Testis (tissue), 5 donors: ENCODE measurements around the gene PTPRCAP. TPM values are rescaled to one million over a fixed set of nuclear protein-coding genes. Genes with fewer than 3 reads are reported as not detected.
"Not testable (repeated sequence)": the region's sequence is repeated elsewhere in the genome, so short reads cannot be mapped to it uniquely, and the experiment has no call there.

Experiments used
- DNase-seq: peaks from one replicate; pipeline ENCODE4 v3.0.0-alpha.2; 2019
- H3K27ac ChIP-seq, 2 donors: fragments of 200-600 bp; sonication (generic); one replicate each; pipeline ENCODE4 v1.5.1; 2019
- H3K27me3 ChIP-seq: fragments of 200-600 bp; sonication (generic); one replicate; pipeline ENCODE4 v1.5.1; 2019
- H3K36me3 ChIP-seq: fragments of 200-600 bp; sonication (generic); one replicate; pipeline ENCODE4 v1.5.1; 2017; ENCODE audit warnings: low read depth; ENCODE audit errors: missing control alignments
- H3K4me1 ChIP-seq: fragments of 200-600 bp; sonication (generic); one replicate; pipeline ENCODE4 v1.5.1; 2019
- H3K4me3 ChIP-seq, 2 donors: fragments of 200-600 bp; sonication (generic); one replicate each; pipeline ENCODE4 v1.5.1; 2017 to 2019
- H3K9me3 ChIP-seq: fragments of 200-600 bp; sonication (generic); one replicate; pipeline ENCODE4 v1.5.1; 2017
- CTCF ChIP-seq, 3 experiments: fragments of 450-650 bp in 2 of 3; fragments of 200-600 bp in 1 of 3; sonication (generic) in 1 of 3; IDR thresholded peaks; one replicate each; pipeline ENCODE4 v1.5.1; 2016 to 2019; ENCODE audit warnings: antibody characterized with exemption in 3 of 3, mild to moderate bottlenecking in 2 of 3, moderate library complexity in 1 of 3
- POLR2A ChIP-seq: fragments of 450-650 bp; IDR thresholded peaks from one replicate; pipeline ENCODE4 v1.6.1; 2017; ENCODE audit warnings: antibody characterized with exemption, mild to moderate bottlenecking, moderate library complexity
- WGBS, 2 donors: methylation state at CpG; one replicate each; pipeline ENCODE4 v1.1.5; 2018; 5-methylcytosine and 5-hydroxymethylcytosine counted together
- intact Hi-C: fragments of 100-400 bp; cut with DNase I; formaldehyde crosslinking; loops from one replicate; pipeline ENCODE4 v1.15.1; 2023; ENCODE audit warnings: low total_unique reads
- long read RNA-seq, 2 donors: transcript quantifications; one replicate each; lab custom pipeline, GENCODE V29; 2026
- polyA plus RNA-seq: library from polyadenylated mRNA; stranded (reverse); fragments of 350-450 nt; fragmentation: Illumina TruSeq; extraction: RNeasy Lipid Tissue Mini Kit (QIAGEN cat#74804); gene quantifications from one replicate; pipeline ENCODE4 v1.2.3, GENCODE V29; 2014; ENCODE audit warnings: low read depth, low replicate concordance; ENCODE audit not compliant: insufficient read depth
- total RNA-seq, 2 donors: library from RNA; depleted of rRNA; stranded (reverse); fragments of >200 nt; gene quantifications; one replicate each; pipeline ENCODE4 v1.2.3, GENCODE V29; 2016

The PTPRCAP gene, protein sequence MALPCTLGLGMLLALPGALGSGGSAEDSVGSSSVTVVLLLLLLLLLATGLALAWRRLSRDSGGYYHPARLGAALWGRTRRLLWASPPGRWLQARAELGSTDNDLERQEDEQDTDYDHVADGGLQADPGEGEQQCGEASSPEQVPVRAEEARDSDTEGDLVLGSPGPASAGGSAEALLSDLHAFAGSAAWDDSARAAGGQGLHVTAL
- total RNA-seq: 1 to 10 TPM; 3.1 to 5.2 TPM
- polyA plus RNA-seq: 5.6 TPM
- long read RNA-seq, donor 1, partial matches to known transcripts: 5 of 8 reads
- long read RNA-seq, donor 1, other reads (novel, unspliced or antisense): 0 of 8 reads
- long read RNA-seq, donor 2: 0 reads

- intact Hi-C loops: no loop called here
- Histone ChIP-seq H3K27me3 (no peaks in the 10 kb centered on the region), H3K4me1 (peaks cover 1% of the 10 kb centered on the region), H3K4me3 (no peak within 1 kb of the TSS), H3K27ac (no peak within 1 kb of the TSS), H3K9me3 (no peaks in the 10 kb centered on the region), H3K36me3 (no peaks in the 10 kb centered on the region)
- no peak for DNase-seq
- WGBS, 2 donors: 72 to 78% methylated on average over 5 to 26 of the region's 26 CpGs
- TF ChIP-seq POLR2A (no peak), CTCF (IDR thresholded peaks at IDR 0.05) (no peak)
Measured at GRCh38 chr11:67437082-67437808, at the start of gene PTPRCAP. PTPRCAP (minus strand) TSS chr11:67437682; CDS start chr11:67437619, 63 bp downstream.

DNA sequence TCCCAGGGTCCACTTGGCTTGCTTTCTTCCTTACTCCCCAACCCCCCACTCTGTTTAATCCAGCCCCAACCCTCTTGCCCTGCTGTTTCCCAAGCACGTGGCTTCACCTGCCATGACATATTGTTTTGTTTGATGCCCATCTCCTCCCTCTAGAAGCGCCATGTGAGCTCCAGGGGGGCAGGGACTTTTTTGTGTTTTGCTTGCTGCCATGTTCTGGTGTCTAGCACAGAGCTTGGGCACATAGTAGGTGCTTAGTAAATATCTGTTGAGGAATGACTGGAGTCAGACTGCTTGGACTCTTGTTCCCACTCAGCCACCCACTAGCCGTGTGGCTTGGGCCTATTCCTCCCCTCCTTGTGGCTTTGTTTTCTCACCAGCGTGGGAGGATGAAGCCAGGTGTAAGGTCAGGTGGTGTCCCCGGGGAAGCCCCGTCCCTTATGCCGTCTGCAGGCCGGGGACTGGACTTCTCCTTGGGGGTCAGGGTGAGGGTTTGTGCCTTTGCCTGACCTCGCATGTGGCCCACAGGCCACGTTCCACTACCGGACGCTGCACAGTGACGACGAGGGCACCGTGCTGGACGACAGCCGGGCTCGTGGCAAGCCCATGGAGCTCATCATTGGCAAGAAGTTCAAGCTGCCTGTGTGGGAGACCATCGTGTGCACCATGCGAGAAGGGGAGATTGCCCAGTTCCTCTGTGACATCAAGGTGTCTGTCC is 49.2 kb upstream of the PTPRCAP start:
- intact Hi-C loops: loop anchor here (10.0 kb wide), 1 partner anchor 82 kb away; the partner anchor contains the start of genes PPP1CA and TBC1D10C
- Histone ChIP-seq H3K4me1 (peaks cover 9% of the 10 kb centered on the region), H3K4me3 (no peak overlapping the region), H3K27me3 (no peaks in the 10 kb centered on the region), H3K36me3 (no peaks in the 10 kb centered on the region), H3K9me3 (no peaks in the 10 kb centered on the region), H3K27ac (no peak overlapping the region)
- TF ChIP-seq POLR2A (no peak), CTCF (IDR thresholded peaks at IDR 0.05) (no peak)
- WGBS, 2 donors: 87% methylated on average over 13 to 20 of the region's 20 CpGs
- DNase-seq: no peak

GRCh38 chr11:67485873-67486361 is 48.4 kb upstream of the PTPRCAP start:
- not testable (repeated sequence) for H3K27ac ChIP-seq, H3K9me3 ChIP-seq, H3K4me3 ChIP-seq, H3K27me3 ChIP-seq, H3K36me3 ChIP-seq, DNase-seq, H3K4me1 ChIP-seq
- 89 to 96% methylated on average over 7 of the region's 7 CpGs for WGBS, 2 donors
- intact Hi-C loops: loop anchor here (10.0 kb wide), 1 partner anchor 81 kb away; the partner anchor contains the start of genes PPP1CA and TBC1D10C

DNA sequence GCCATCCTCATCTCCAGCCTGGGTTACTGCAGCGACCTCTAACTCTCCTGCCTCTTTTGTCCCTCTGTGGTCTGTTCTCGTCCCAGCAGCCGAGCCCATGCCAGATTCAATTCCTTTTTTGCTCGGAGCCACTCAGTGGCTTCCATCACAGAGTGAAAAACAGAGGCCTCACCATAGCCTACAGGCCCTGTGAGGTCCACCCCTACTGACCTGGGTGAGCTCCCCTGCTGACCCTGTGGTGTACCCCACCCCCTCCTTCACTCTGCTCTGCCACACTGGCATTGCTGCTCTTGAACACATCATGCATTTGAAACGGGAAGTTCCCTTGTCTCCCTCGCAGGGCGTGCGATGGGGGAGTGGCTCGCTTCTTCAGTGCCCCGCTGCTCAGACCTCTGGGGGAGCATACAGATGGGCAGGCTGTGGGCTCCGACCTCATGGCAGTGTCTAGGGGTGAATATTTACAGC is 47.4 kb upstream of the PTPRCAP start:
- Histone ChIP-seq H3K9me3 (no peaks in the 10 kb centered on the region), H3K36me3 (no peaks in the 10 kb centered on the region), H3K4me3 (no peak overlapping the region), H3K4me1 (peaks cover 9% of the 10 kb centered on the region), H3K27me3 (no peaks in the 10 kb centered on the region), H3K27ac (no peak overlapping the region)
- WGBS, 2 donors: 66% methylated on average over 11 of the region's 11 CpGs
- DNase-seq: no peak
- intact Hi-C loops: loop anchor here (10.0 kb wide), 1 partner anchor 80 kb away; the partner anchor contains the start of genes PPP1CA and TBC1D10C
- no peak for TF ChIP-seq POLR2A
- TF ChIP-seq CTCF (IDR thresholded peaks at IDR 0.05): no peak
